Right kidney (tissue), 1 donor: Measurements from ENCODE around the gene CSNK1E.

Source experiments
- DNase-seq: peaks from one replicate; pipeline ENCODE4 v3.0.0-alpha.2; 2016

The CSNK1E gene

GRCh38 chr22:38338772-38339379 lies 21.6 kb upstream of the CSNK1E start:
- no peak for DNase-seq

GRCh38 chr22:38336699-38337098 lies 19.5 kb upstream of the CSNK1E start:
- no peak for DNase-seq

DNA sequence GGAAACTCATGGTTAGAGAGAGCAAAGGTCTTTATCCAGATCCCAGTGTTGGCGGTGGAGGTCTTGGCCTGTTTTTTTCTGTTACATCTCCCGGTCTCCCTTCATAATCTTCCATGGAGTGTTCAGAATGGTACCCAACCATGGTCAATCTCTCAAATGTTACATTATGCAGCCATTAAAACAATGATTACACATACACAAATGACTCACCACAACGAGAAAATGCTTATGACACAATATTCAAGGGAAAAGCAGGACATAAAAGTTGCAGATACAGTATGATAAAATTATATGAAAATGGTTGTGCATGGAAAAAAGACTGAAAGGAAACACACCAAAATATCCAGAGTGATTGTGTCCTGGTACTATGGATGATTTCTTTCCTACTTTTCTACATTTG lies 17.8 kb upstream of the CSNK1E start:
- no peak for DNase-seq

GRCh38 chr22:38327805-38328204 lies 10.6 kb upstream of the CSNK1E start:
- no peak for DNase-seq

DNA sequence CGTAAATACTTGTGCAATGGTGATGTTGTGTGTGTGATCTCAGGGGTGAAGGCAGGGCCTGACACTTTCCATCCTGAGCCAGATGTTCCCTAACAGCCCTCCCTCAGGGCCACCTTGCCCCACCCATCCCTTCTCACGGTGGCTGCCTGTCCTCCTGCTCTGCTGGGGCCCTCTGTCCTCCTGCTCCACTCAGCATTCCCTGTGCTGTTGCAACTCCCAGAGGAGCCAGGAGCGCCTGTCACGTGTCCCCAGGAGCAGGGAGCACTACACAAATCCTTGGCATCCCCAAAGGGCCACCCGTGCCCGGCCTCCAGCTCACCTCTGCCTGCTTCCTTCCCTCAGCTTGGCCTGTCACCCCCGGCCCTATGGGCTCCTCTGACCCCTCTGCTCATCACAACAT lies 10.2 kb upstream of the CSNK1E start:
- no peak for DNase-seq

GRCh38 chr22:38325587-38325986 lies 8.4 kb upstream of the CSNK1E start:
- no peak for DNase-seq

GRCh38 chr22:38320605-38321402 lies 3.6 kb upstream of the CSNK1E start:
- DNase-seq: no peak

- no peak for DNase-seq
Observed at GRCh38 chr22:38318792-38319773, 1.9 kb upstream of the CSNK1E start.

DNA sequence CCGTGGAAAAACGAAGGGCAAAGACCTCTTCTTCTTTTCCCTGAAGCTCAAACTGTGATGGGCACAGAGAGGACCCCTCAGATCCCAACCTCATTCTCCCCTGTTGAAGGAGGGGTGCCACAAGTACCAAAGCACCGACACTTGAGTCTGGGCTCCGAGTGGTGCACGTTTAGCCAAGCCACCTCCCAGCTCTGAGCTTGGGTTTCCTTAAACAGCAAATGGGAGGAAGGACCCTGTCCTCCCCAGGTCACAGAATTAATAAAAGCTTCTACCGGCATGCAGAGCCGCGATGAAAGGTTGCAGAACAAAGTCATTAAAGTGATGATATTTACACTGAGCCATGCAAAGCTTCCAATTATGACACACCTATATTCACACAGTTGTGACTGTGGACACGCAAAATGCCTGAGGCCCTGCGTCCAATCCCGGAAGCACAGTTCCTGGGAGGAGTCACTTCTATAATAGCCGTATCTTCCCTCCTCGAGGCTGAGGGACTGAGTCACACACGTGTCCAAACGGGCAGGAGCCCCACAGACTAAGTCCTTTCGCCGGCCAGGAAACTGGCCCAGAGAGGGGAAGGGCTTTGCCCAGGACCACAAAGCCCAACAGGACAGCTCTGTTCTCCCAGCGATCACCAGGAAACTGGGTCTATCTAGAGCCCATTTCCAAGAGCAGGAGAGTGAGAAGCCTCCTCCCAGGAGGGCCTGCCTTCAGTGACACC lies 922 bp upstream of the CSNK1E start:
- DNase-seq: peak; percentile 56

DNA sequence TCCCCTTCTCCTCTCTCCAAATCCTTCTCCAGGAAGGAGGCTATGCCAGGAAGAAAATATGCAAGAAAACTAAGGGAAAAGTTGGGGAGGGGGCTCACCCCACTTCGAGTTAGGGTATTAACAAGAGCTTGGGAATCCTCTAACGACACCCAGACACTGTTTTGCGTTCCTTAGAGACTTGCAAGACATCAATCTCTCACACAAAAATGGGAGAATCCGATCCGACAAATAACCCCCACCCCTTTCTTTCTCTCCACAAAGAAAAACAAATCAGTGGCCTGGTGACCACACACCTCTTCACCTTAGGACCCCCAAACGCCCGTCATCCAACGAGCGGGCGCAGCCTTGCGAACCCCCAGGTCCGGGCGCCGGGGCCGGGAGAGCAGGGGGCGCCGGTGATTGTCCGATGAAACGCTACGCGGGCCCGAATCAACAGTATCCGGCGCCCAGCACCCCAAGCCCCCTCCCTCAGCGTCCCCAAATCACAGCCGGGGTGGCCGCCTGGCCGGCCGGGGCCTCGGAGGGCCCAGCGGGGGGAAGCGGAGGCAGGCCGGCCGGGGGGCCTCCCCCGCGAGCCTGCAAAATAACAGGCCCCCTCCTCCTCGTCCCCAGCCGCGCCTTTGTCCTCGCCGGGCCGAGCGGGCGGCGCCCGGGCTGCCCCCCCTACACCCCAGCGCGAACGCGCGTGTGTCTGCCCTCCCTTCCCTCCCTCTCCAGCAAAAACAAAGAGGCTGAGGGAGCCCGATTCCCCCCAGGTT lies 690 bp downstream of the CSNK1E start:
- DNase-seq: peak; percentile 93

DNA sequence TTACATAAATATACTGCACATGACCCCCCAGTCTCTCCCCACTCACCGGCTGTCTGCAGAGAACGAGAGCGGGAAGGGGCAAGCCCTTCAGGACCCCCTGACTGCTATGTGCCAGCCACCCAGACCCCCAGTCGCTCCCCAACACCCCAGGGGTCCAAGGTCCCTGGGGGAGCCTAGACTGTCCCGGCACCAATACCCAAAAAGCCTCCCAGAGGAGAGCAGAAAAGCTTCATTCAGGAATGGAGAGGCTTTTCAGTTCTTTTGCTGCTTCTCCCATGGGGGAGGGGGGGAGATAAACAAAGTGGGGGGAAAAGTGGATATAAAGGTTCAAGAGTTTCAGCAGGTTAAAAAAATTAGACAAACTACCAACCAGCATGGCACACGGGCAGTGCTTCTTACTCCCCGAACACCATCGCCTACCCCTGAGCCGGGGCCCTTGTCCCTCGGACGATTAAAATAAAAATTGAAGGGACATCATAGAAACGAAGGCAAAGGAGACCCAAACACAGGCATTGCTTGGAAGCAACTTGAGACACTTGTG lies 1.3 kb downstream of the CSNK1E start:
- no peak for DNase-seq

GRCh38 chr22:38314933-38315822 lies 2.1 kb downstream of the CSNK1E start:
- DNase-seq: peak; percentile 55

DNA sequence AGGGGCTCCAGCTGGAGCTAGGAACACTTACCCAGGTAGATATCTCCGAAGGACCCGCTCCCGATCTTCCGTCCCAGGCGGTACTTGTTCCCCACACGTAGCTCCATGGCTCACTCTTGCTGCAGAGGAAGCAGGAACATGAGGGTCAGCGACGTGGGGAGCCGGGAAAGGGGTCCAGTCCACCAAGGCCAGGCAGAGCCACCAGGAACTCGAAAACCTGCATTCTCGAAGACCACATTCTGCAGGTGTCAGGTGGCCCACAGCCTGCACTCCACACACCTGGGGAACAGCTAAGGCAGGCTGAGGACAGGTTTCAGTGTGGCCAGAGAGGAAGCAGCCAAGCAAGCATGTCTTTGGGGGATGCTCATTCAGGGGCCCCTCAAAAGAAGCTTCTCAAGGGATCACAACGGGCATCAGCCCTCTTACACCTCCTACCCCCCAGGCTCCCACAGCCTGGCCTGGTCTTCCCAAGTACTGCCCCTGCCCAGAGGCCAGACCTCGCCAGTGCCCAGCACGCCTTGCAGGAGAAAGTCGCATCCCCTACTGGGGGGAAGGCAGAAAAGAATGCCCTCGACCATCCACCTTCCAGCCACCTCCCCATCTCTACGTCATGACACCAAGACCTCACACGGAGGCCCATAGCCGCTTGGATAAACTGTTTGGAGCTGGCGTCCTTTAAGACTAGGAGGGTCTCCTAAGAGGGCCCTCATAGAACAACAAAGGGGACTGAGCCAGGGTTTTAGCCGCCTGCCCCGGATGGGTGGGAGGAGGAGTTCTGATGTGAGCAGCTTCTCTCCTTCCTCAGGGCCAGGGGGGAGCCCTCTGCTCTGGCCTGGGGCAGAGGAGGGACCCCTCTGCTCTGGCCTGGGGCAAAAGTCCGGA lies 2.9 kb downstream of the CSNK1E start:
- peak; percentile 23 for DNase-seq

DNA sequence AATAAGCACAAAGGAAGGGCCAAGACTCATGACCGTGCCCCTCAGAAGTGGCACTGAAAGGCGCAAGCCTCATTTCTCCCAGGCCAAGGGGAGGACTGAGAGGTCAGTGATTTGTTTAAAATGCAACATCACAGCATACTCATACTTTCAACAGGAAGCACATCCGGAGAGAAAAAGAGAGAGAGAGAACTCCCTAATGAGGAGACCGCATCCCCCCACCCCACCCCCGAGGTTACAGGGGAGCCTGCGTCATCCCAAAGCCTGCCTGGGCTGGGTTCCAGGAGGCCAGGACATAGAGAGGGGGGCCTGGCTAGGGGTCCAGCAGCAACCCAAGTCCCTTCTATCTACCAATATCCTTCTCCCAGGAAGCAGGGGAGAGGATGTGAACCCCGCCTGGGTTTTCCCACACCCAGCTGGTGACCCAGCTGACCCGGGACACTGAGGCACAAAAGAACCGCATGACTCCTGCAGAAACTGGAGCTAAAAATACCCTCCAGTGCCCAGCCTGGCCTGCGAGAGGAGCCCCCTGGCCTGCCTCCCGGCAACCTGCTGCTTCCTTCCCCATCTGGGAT lies 3.8 kb downstream of the CSNK1E start:
- peak; percentile 36 for DNase-seq

- DNase-seq: no peak
Observed at GRCh38 chr22:38312261-38312800, 4.9 kb downstream of the CSNK1E start.

- DNase-seq: no peak
Observed at GRCh38 chr22:38311323-38311620, 6.0 kb downstream of the CSNK1E start.

DNA sequence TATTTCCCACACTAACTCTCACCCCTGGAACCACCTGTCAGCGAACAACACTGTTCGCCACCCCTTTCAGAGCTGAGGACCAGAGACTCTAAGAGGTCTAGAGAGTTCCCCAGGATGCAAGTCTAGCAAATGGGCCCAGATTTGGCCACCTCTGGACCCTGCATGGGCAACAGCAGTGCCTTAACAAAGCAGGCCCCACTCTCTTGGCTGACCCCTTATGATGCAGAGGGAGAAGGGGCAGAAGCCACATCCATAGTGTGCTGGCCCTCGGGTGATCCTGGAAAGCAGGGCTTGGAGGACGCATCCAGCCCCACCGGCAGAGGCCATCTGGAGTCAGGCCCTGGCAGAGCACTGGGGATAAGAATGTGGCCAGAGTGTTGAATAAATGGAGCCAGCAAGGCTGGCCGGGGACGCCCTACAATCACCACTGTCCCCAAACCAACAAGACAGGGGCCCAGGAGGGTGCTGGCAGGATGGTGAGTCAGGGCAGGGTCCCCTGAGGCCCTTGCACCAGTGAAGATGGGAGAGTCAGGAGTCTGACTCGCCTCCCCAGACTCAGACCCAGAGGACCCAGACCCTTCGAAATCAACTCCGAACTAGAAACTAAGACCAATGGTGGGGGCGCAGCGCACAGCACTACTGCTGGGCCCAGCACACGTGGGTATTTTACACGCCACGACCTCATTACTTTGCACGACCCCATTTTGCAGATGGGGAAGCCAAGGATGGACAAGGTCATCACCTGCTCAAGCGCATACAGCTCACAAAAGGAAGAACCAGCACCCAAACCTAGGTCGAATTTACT lies 6.5 kb downstream of the CSNK1E start:
- no peak for DNase-seq
